ENCODE measurements around the gene BLTP3A.
"Not testable (repeated sequence)": the region's sequence is repeated elsewhere in the genome, so short reads cannot be mapped to it uniquely, and the experiment has no call there.

The BLTP3A gene, protein sequence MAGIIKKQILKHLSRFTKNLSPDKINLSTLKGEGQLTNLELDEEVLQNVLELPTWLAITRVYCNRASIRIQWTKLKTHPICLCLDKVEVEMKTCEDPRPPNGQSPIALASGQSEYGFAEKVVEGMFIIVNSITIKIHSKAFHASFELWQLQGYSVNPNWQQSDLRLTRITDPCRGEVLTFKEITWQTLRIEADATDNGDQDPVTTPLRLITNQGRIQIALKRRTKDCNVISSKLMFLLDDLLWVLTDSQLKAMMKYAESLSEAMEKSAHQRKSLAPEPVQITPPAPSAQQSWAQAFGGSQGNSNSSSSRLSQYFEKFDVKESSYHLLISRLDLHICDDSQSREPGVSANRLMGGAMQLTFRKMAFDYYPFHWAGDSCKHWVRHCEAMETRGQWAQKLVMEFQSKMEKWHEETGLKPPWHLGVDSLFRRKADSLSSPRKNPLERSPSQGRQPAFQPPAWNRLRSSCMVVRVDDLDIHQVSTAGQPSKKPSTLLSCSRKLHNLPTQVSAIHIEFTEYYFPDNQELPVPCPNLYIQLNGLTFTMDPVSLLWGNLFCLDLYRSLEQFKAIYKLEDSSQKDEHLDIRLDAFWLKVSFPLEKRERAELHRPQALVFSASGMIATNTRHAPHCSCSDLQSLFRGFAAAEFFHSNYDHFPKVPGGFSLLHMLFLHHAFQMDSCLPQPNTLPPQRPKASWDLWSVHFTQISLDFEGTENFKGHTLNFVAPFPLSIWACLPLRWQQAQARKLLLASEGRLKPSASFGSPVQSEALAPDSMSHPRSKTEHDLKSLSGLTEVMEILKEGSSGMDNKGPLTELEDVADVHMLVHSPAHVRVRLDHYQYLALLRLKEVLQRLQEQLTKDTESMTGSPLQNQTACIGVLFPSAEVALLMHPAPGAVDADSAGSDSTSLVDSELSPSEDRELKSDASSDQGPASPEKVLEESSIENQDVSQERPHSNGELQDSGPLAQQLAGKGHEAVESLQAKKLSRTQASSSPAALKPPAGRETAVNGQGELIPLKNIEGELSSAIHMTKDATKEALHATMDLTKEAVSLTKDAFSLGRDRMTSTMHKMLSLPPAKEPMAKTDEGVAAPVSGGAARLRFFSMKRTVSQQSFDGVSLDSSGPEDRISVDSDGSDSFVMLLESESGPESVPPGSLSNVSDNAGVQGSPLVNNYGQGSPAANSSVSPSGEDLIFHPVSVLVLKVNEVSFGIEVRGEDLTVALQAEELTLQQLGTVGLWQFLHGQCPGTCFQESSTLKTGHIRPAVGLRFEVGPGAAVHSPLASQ (N-terminal part only)

DNA sequence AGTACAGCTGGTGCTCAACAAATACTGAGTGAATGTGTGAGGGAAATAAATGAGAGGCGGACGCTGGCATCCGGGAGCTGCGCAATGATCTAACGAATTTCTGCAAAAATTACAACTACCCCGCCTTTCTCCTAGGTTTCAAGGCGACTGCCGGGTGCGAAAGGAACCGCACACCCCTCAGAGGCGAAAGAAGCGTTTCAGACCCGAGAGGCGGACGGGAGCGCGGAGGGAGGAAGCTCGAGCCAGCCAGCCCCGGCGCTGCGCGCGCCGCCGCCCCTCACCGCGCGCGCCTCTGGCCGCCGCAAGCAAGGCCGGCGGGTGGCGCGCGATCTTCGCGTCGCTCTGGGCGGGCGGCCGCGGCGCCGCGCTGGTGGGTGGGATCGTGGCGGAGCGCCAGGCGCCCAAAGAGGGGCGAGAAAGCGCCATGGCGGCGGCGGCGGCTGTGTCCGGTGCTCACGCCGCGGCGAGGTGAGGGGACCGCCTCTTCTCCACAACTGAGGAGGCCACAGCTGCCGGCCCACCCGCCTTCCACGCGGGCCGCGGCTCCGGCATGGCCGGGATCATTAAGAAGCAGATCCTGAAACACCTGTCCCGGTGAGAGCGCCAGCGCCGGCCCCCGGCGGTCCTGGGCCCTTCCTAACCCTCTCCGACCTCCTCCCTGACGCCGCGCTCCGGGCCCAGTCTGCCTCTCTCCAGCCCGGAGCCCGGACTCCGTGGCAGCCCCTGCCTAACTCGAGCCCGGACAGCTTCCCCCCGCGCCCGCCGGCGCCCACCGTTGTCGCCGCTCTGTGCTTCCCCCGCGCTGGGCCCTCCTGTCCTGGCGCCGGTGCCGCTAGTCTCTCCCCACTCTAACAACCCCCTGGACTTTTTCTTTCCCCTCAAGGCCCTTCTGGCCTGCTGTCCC, at the start of gene BLTP3A:
TSS of gene BLTP3A (plus strand) at position 383 of the 904 bp plus-strand sequence. CDS start at position 551, 168 bp downstream.
- DNase-seq (ENCODE audit: low spot score): peak; percentile 69

DNA sequence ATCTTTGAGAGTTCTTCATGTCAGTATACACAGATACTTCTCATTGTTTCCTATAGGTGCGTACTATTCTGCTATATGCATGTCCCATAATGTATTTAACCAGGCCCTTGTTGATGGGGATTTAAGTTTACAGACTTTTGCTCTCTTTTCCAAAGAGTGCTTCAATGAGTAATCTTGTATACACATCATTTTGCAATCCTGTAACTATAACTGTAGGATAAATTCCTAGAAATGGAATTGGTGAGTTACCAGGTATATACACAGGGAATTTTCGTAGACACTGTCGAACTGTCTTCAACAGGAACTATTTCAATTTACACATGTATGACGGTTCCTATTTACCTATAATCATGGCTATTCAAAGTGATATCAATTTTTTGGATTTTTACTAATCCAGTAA, 49.8 kb upstream of the BLTP3A start:
- DNase-seq (ENCODE audit: low spot score): no peak

DNA sequence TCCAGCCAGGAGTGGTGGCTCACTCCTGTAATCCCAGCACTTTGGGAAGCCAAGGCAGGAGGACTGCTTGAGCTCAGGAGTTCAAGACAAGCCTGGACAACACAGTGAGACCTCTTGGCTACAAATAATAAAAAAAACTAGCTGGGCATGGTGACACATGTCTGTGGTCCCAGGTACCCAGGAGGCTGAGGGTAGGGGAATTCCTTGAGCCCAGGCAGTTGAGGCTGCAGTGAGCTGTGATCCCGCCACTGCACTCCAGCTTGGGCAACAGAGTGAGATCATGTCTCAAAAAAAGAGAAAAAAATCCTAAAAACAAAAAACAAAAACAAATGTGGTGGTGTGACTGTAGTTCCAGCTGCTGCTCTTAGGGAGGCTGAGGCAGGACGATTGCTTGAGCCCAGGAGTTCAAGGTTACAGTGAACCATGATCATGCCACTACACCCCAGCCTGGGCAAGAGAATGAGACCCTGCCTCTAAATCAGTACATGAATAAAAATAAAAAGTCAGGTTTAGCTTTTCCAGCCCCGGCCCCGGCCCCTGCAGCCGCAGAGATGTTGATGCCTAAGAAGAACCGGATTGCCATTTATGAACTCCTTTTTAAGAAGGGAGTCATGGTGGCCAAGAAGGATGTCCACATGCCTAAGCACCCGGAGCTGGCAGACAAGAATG, 48.1 kb upstream of the BLTP3A start:
- no peak for DNase-seq (ENCODE audit: low spot score)

DNA sequence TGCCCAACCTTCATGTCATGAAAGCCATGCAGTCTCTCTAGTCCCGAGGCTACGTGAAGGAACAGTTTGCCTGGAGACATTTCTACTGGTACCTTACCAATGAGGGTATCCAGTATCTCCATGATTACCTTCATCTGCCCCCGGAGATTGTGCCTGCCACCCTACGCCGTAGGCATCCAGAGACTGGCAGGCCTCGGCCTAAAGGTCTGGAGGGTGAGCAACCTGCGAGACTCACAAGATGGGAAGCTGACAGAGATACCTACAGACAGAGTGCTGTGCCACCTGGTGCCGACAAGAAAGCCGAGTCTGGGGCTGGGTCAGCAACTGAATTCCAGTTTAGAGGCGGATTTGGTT, 47.6 kb upstream of the BLTP3A start:
- DNase-seq (ENCODE audit: low spot score): not testable (repeated sequence)

DNA sequence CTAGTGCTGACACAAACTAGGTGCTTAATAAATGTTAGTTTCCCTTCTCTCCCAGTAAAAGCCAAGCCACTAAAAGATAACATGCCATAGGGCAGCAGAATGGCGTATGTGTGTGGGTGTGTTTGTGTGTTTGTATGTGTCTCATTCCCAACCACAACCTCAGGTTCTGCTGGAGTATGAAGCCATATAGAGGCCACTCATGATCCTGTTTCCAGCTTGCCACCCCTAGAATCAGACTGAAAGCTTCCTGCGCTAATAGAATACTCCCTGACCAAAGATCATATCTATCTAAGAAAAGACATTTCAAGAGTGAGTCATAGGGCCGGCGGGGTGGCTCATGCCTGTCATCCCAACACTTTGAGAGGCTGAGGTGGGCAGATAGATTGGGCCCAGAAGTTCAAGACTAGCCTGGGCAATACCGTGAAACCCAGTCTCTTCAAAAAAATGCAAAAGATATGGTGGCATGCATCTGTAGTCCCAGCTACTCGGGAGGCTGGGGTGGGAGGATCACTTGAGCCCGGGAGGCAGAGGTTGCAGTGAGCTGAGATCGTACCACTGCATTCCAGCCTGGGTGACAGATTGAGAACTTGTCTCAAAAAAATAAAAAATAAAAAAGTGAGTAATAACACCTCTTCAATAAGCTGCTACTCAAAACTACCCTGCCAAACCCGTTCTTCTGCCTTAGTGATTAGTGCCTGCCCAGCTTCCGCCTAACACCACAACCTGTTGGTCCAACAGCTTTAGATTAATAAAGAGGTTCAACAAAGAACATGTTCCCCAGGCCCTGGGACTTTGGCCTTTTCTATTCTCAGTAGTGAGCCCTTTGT, 46.4 kb upstream of the BLTP3A start:
- no peak for DNase-seq (ENCODE audit: low spot score)

DNA sequence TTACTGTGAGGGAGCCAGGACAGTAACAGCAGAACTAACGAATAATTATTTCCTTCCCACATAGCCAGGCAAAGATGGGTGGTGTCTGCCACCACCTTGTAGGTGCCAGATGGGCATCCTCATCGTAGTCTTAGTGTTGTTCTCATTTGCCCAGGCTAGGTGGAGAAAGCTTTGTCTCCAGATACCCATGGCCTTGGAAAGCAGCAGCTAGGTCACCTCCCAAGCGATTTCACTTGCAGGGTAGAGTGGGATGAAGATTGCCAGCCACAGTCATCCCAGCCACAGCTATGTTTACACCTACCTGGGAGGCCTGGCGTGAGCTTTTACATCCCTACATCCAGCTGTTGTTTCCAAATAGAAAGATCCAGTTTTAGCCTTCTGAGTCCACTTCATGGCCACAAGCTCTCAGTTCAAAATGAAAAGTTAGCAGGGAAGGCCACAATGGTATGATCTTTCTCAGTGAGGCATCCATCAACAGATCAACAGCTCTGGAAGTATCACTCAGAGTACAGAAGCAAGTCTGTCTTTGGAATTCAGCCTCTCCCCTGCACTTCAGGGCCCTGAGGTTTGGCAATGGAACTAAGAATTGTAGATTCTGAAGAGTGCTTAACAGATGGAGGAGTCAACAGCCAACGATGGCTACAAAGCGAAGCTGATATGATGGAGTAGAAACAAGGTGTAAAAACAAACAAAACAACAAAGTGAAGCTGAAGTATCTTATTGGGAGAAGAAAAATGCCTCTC, 45.6 kb upstream of the BLTP3A start:
- DNase-seq (ENCODE audit: low spot score): no peak

DNA sequence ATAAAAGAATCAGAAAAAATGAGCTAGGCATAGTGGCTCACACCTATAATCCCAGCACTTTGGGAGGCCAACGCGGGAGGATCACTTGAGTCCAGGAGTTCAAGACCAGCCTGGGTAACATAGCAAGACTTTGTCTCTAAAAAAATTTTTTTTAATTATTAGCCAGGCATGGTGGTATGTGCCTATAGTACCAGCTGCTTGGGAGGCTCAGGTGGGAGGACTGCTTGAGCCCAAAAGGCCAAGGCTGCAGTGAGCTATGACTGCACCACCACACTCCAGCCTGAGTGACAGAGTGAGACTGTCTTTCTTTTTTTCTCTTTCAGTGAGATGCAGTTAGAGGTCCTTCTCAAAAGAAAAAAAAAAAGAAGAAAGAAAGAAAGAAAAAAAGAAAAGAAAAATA, 43.1 kb upstream of the BLTP3A start:
- DNase-seq (ENCODE audit: low spot score): no peak

DNA sequence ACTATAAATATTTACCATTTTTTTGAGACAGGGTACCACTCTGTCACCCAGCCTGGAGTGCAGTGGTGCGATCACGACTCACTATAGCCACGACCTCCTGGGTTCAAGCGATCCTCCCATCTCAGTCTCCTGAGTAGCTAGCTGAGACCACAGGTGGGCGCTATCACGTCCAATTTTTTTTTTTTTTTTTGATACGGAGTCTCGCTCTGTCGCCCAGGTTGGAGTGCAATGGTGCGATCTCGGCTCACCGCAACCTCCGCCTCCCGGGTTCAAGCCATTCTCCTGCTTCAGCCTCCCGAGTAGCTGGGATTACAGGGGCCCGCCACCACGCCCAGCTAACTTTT, 35.4 kb upstream of the BLTP3A start:
- DNase-seq (ENCODE audit: low spot score): peak; percentile 20

DNA sequence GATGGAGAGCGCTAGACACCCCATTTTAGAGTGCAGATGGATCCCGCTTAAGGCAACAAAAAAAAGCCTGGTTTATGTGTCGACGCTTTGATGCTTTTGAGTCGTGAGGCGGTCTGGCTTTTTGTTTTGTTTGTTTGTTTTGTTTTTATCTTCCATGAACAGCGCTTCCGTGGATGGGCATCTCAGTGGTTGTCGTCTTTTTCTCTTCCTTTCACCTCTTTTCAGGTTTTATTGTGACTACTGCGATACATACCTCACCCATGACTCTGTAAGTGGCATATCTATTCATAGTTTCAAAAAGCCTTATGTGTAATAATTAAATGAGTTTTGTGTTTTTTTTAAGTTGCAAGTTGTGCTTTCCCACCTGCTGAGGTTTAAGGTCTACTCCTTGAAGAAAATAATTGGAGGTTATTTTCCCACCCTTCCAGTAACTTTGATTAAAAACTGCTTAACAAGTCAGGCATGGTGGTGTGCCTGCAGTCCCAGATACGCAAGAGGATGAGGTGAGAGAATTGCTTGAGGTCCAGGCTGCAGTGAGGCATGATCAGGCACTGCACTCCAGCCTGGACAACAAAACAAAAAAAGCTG, 34.1 kb upstream of the BLTP3A start:
- no peak for DNase-seq (ENCODE audit: low spot score)

DNA sequence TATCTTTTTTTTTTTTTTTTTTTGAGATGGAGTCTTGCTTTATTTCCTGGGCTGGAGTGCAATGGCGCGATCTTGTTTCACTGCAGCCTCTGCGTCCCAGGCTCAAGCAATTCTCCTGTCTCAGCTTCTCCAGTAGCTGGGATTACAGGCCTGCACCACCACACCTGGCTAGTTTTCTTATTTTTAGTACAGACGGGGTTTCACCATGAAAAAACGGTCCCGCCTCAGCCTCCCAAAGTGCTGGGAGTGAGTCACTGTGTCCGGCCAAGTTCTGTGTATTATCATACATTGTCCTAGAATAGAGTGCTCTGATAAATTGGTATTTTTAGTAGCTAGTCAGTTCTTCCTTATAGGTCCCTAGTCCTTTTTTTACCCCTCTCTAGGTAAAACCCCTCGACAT, 31.8 kb upstream of the BLTP3A start:
- no peak for DNase-seq (ENCODE audit: low spot score)

DNA sequence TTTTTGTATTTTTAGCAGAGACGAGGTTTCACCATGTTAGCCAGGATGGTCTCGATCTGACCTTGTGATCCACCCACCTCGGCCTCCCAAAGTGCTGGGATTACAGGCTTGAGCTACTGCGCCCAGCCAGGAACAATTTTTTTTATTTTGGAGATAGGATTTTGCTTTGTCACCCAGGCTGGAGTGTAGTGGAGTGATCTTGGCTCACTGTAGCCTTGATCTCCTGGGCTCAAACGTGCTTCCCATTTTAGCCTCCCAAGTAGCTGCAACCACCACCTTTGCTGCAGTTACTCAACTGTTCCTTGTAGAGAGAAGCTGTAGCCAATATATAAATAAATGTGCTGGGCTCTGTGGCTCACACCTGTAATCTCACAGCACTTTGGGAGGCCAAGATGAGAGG, 30.2 kb upstream of the BLTP3A start:
- not testable (repeated sequence) for DNase-seq (ENCODE audit: low spot score)

DNA sequence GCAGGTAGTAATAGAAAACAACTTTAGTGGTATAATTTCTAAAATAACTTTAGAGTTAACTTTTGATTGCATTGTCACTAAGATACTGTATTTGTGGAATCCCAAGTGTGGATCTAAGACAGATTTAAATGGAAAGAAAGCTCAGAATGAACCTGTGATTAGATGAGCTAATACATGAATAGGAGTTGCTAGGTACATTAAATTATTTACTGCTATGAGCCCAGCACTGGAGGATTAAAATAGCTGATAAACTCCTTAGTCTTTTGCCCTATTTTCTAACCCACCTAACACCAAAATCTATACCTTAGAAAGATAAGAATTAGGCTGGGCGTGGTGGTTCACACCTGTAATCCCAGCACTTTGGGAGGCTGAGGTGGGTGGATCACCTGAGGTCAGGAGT, 23.7 kb upstream of the BLTP3A start:
- DNase-seq (ENCODE audit: low spot score): no peak

DNA sequence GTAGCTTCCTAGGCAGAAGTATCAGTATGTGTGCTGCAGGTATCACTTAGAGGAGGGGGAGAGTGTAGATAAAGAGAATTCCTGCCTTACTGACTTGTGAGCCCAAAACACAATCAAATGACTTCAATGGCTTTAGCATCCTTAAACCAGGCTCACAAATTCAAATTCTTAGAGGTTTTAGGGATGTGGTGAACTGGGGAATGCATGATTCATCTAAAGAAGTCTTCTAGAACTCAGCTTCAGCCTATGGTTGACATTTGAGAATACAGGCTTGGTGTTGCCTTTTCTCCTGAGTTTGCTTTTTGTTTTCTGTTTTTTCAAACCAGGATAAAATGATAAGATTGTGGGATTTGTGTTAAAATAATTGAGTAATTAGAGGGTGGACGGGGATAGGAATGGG, 20.2 kb upstream of the BLTP3A start:
- DNase-seq (ENCODE audit: low spot score): no peak

DNA sequence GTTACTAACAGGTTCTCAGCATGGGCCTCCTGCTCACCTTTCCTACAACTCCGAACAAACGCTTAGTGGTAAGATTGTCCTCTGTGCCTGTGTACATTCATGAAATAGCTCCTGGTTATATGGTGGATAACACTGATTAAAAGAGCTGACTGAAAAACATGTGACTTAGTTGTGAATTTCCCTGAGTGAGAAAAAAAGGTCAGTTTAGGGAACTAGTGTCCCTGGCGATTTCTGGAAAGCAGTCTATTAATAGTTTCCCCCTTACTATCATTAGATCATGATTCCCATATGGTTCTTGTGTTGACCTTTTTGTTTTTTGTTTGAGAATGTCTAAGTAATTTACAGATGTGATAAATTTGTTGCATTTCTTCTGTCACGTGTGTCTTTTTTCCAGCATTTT, 18.9 kb upstream of the BLTP3A start:
- no peak for DNase-seq (ENCODE audit: low spot score)

DNA sequence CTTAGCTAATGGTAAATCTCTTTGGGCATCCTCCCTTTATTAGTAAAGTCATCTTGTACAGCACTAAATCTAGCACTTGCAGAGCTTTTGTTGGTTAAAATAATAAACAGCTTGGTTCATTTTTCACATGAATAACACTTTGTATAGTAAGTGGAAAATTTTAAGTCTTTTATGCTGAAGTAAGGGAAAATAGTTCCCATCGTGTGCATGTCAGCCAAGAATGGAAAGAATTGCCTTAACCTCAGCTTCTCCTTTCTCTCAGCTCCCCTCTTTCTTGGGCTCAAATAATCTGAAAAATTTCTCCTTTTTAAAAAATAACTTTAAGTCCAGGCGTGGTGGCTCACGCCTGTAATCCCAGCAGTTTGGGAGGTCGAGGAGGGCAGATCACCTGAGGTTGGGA, 18.0 kb upstream of the BLTP3A start:
- DNase-seq (ENCODE audit: low spot score): no peak

DNA sequence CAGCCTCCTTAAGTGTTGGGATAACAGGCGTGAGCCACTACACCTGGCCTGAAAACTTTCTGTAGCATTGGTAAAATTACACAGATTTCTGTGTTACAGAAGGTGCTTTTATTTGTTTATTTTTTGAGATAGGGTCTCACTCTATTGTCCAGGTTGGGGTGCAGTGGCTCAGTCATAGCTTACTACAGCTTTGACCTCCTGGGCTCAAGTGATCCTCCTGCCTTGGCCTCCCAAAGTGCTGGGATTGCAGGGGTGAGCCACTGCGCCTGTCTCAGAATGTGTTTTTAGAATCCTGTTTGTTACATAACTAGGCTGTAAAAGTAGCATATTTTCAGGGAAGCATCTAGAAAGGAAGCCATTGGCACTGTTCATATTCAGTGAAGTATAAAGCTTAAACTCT, 16.9 kb upstream of the BLTP3A start:
- DNase-seq (ENCODE audit: low spot score): no peak

DNA sequence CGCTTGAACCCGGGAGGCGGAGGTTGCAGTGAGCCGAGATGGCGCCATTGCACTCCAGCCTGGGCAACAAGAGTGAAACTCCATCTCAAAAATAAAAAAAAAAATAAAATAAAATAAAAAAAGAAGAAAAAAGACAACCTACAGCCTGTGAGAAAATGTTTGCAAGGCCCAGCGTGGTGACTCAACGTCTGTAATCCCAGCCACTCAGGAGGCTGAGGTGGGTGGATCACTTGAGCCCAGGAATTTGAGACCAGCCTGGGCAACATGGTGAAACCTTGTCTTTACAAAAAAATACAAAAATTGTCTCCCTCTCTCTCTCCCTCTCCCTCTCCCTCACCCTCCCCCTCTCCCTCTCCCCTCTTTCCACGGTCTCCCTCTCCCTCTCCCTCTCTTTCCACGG, 6.5 kb upstream of the BLTP3A start:
- DNase-seq (ENCODE audit: low spot score): not testable (repeated sequence)

DNA sequence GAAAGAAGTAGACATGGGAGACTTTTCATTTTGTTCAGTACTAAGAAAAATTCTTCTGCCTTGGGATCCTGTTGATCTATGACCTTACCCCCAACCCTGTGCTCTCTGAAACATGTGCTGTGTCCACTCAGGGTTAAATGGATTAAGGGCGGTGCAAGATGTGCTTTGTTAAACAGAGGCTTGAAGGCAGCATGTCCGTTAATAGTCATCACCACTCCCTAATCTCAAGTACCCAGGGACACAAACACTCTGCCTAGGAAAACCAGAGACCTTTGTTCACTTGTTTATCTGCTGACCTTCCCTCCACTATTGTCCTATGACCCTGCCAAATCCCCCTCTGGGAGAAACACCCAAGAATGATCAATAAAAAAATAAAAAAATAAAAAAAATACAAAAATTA, 4.7 kb upstream of the BLTP3A start:
- DNase-seq (ENCODE audit: low spot score): not testable (repeated sequence)

DNA sequence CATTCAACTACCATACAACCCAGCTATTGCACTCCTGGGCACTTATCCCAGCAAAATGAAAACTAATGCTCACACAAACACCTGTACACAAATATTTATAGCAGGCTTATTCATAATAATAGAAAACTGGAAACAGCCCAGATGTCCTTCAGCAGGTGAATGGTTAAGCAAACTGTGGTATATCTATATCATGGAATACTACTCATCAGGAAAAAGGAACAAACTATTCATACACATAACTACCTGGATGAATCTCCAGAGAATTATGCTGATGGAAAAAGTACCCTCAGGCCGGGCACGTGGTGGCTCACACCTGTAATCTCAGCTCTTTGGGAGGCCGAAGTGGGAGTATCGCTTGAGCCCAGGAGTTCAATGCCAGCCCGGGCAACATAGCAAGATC, 3.8 kb upstream of the BLTP3A start:
- no peak for DNase-seq (ENCODE audit: low spot score)
